Osteocyte (in vitro differentiated cells): ENCODE measurements around the gene ABHD3. TPM values are rescaled to one million over a fixed set of nuclear protein-coding genes. Genes with fewer than 3 reads are reported as not detected.
"Not testable (repeated sequence)": the region's sequence is repeated elsewhere in the genome, so short reads cannot be mapped to it uniquely, and the experiment has no call there.

ENCODE experiments used
- DNase-seq: peaks from one replicate; pipeline ENCODE4 v3.0.0; 2021; ENCODE audit warnings: mixed read lengths; ENCODE audit not compliant: unreplicated experiment; ENCODE audit errors: extremely low spot score
- H3K27ac Mint-ChIP-seq: one replicate; pipeline ENCODE4 v1.8.0; 2021; ENCODE audit warnings: mild to moderate bottlenecking, mixed read lengths; ENCODE audit not compliant: unreplicated experiment
- H3K27me3 Mint-ChIP-seq: one replicate; pipeline ENCODE4 v1.8.0; 2021; ENCODE audit warnings: mixed read lengths; ENCODE audit not compliant: unreplicated experiment
- H3K36me3 Mint-ChIP-seq: one replicate; pipeline ENCODE4 v1.8.0; 2021; ENCODE audit warnings: mixed read lengths; ENCODE audit not compliant: unreplicated experiment
- H3K4me1 Mint-ChIP-seq: one replicate; pipeline ENCODE4 v1.8.0; 2021; ENCODE audit warnings: mixed read lengths; ENCODE audit not compliant: unreplicated experiment
- H3K4me3 Mint-ChIP-seq: one replicate; pipeline ENCODE4 v1.8.0; 2021; ENCODE audit warnings: mild to moderate bottlenecking, moderate library complexity, mixed read lengths; ENCODE audit not compliant: unreplicated experiment
- H3K9me3 Mint-ChIP-seq: one replicate; pipeline ENCODE4 v1.8.0; 2021; ENCODE audit warnings: mixed read lengths; ENCODE audit not compliant: unreplicated experiment
- total RNA-seq: library from RNA; stranded (reverse); gene quantifications from 2 replicates; pipeline ENCODE4 v1.2.1, GENCODE V29; 2021
- TF ChIP-seq, protein P1 (sequence below): fragments of 200-600 bp; sonication (generic); IDR thresholded peaks from 2 replicates; pipeline ENCODE4 v1.5.0; 2021; ENCODE audit warnings: antibody characterized with exemption, mild to moderate bottlenecking, moderate library complexity

ABHD3 gene
- total RNA-seq, 1 donor from 2014 or later, result 10.0 TPM

DNA sequence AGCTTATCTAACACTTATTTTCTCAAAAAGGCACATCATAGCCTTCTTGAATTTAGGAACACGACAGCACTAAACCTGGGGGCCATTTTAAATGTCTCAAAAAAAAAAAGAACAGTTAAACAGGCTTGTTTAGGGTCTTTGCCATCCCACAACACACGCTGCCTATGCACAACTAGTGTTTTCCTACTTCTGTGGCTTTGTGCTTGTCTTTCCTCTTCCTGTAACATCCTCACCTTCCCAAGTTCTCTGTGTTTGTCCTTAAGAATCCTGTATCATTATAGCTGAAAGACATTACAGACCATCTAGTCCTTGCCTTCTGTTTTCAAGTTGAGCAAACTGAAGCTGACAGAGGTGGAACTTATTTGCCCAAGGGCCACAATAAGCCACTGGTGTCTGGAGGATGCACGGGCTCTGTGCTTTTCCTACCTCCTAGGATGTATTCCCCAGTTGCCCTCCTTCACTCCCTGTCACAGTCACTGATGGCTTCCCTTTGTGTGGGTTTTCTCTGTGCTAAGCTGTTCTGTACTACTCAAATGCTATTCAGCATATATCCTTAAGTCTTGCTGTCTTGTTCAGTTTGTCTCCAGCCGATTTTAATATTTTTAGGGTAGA lies 69.9 kb downstream of the ABHD3 start:
- Mint-ChIP-seq H3K4me1 (no peaks in the 10 kb centered on the region), H3K9me3 (no peaks in the 10 kb centered on the region), H3K27ac (no peak overlapping the region), H3K27me3 (no peaks in the 10 kb centered on the region), H3K36me3 (peaks cover 13% of the 10 kb centered on the region), H3K4me3 (no peak overlapping the region)
- no peak for DNase-seq
- TF ChIP-seq, protein P1, sequence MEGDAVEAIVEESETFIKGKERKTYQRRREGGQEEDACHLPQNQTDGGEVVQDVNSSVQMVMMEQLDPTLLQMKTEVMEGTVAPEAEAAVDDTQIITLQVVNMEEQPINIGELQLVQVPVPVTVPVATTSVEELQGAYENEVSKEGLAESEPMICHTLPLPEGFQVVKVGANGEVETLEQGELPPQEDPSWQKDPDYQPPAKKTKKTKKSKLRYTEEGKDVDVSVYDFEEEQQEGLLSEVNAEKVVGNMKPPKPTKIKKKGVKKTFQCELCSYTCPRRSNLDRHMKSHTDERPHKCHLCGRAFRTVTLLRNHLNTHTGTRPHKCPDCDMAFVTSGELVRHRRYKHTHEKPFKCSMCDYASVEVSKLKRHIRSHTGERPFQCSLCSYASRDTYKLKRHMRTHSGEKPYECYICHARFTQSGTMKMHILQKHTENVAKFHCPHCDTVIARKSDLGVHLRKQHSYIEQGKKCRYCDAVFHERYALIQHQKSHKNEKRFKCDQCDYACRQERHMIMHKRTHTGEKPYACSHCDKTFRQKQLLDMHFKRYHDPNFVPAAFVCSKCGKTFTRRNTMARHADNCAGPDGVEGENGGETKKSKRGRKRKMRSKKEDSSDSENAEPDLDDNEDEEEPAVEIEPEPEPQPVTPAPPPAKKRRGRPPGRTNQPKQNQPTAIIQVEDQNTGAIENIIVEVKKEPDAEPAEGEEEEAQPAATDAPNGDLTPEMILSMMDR, result no peak

DNA sequence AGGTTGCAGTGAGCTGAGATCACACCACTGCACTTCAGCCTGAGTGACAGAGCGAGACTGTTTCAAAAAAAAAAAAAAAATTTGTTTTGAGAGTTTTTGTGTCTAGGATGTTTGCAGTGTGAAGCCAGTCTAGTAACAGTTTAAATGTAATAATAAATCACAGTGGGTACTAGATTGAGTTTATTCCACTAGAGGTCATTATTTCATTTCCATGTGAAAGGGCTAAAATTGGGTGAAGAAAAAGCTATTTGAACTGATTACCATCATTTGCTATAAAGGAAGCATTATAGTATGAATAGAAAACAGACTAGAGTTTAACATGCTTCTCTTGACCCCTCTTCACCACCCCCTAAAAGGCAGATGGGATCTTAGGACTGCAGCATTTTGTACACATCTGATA lies 72.2 kb downstream of the ABHD3 start:
- Mint-ChIP-seq H3K36me3 (peaks cover 27% of the 10 kb centered on the region), H3K27me3 (no peaks in the 10 kb centered on the region), H3K9me3 (no peaks in the 10 kb centered on the region), H3K4me1 (no peaks in the 10 kb centered on the region), H3K27ac (no peak overlapping the region), H3K4me3 (no peak overlapping the region)
- TF ChIP-seq, protein P1, result peak; percentile 31
- no peak for DNase-seq

DNA sequence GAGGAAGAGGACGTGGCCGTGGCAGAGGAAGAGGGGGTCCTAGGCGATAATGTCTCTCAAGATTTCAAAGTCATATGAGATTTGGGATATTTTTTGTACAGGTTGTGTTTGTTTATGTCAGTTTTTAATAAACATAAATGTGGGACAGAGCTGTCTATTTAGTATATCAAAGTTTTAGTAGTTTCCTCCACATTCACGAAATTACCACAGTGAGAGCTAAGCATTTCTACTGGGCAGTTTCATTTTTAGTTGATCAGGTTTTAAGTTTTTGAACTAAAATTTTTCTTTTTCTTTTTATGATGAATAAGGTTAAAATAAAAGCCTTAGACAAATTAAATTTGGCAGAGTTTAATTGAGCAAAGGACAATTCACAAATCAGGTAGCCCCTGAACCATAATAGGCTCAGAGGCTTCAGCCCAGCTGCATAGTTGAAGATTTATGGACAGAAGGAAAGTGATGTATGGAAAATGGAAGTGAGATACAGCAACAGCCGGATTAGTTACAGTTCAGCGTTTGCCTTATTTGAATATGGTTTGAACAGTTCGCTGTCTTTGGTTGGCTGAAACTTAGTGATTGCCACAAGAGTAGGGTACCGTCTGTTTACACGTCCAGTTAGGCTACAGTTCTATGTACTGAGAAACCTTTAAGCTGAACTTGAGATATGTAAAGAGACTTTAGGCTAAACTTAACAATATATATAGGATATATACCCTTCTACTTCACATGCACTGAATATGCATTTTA lies 75.3 kb downstream of the ABHD3 start:
- TF ChIP-seq, protein P1, result no peak
- Mint-ChIP-seq H3K36me3 (peaks cover 33% of the 10 kb centered on the region), H3K4me3 (no peak overlapping the region), H3K4me1 (no peaks in the 10 kb centered on the region), H3K27me3 (no peaks in the 10 kb centered on the region), H3K9me3 (no peaks in the 10 kb centered on the region), H3K27ac (no peak overlapping the region)
- no peak for DNase-seq

DNA sequence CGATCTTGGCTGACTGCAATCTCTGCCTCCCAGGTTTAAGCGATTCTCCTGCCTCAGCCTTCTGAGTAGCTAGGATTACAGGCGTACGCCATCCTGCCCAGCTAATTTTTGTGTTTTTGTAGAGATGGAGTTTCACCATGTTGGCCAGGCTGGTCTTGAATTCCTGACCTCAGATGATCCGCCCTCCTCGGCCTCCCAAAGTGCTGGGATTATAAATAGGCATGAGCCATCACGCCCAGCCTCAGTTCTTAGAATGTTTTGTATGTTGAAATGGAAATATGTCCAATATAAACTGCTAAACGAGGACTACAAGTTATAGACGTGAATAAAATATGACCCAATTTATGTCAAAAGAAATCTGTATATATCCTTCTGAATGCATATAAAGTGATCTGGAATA lies 82.9 kb downstream of the ABHD3 start:
- H3K4me1 Mint-ChIP-seq, H3K27me3 Mint-ChIP-seq, H3K9me3 Mint-ChIP-seq, H3K4me3 Mint-ChIP-seq, DNase-seq, H3K27ac Mint-ChIP-seq: not testable (repeated sequence)
- peaks cover 31% of the 10 kb centered on the region for H3K36me3 Mint-ChIP-seq

DNA sequence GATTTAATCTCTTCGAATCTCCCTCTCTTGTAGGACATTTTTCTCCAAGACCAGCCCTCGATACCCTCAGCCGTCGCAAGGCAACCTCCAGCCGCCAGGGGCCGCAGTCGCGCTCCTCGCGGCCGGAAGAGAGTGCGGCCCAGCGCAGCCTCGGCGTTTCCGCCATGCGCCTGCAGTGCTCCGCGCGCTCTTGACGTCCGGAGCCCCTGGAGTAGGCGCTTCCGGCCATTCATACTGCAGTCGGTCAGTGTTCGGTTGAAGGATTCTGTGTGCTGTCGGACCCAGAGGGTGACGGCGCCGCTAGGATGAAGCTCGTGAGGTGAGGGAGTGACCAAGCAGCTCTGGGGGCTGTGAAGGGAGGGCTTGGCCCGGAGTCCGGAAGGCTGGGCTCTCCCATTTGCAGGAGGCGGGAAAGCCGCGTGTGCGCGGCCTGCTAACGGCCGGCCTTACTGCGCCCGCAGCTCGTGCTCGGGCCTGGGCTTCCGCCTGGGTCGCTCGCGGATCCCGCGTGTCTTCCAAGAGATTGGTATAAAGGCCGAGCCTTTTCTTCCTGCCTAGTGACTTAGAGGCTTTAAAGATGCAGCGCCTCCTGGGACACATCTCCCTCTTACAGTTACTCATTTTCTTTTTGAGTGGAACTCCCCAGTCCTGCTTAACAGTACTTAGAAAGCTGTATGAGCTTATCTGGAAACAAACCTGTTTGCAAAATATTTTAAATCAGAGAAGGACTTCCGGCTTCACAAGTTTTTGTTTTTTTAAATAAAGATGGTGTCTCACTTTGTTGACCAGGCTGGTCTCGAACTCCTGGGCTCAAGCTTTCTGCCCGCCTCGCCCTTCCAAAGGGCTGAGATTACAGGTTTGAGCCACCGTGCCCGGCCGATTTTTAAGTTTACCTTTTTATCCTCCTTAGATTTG lies 92.2 kb downstream of the ABHD3 start, which contains the start of gene SNRPD1:
SNRPD1 (plus strand) TSS at position 190 of the 915 bp plus-strand sequence; CDS start at position 306, 116 bp downstream.
- Mint-ChIP-seq H3K9me3 (no peaks in the 10 kb centered on the region), H3K36me3 (peaks cover 16% of the 10 kb centered on the region), H3K4me3 (peak within 1 kb of the TSS; percentile 98), H3K27ac (peak within 1 kb of the TSS; percentile 92), H3K4me1 (peaks cover 23% of the 10 kb centered on the region), H3K27me3 (no peaks in the 10 kb centered on the region)
- TF ChIP-seq, protein P1, result peak; percentile 98
- DNase-seq, result peak; percentile 98

DNA sequence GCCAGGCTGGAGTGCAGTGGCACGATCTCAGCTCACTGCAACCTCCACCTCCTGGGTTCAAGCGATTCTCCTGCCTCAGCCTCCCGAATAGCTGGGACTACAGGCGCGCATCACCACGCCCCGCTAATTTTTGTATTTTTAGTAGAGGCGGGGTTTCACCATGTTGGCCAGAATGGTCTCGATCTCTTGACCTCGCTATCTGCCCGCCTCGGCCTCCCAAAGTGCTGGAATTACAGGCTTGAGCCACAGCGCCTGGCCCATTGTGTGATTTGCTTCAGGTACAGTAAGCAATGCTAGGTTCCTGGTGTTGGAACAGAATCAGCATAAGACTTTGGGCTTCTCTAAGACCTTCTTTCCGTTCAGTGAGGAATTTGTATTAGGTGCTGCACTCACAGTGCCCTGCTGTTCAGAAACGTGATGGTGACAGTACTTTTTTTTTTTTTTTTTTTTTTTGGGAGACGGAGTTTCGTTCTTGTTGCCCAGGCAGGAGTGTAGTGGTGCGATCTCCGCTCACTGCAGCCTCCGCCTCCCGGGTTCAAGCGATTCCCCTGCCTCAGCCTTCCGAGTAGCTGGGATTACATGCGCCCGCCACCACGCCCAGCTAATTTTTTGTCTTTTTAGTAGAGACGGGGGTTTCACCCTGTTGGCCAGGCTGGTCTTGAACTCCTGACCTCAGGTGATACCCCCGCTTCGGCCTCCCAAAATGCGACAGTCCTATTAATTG lies 93.0 kb downstream of the ABHD3 start:
- not testable (repeated sequence) for H3K9me3 Mint-ChIP-seq, H3K27me3 Mint-ChIP-seq, DNase-seq
- Mint-ChIP-seq H3K4me3 (peak overlapping the region; percentile 98), H3K4me1 (peaks cover 23% of the 10 kb centered on the region), H3K36me3 (peaks cover 13% of the 10 kb centered on the region), H3K27ac (peak overlapping the region; percentile 92)
